Kidney capillary endothelial cell (primary cell): ENCODE results near the gene ANKRD66.
A peak's percentile ranks its signal among the peaks of the same experiment; 100 is the strongest.
"Not testable (repeated sequence)": the region's sequence is repeated elsewhere in the genome, so short reads cannot be mapped to it uniquely, and the experiment has no call there.

Source experiments
- DNase-seq: peaks from one replicate; pipeline ENCODE4 v3.0.0-alpha.2; 2018; ENCODE audit warnings: low spot score

ANKRD66 gene

GRCh38 chr6:46755865-46756264 is 9.1 kb downstream of the ANKRD66 start:
- DNase-seq, result no peak

DNA sequence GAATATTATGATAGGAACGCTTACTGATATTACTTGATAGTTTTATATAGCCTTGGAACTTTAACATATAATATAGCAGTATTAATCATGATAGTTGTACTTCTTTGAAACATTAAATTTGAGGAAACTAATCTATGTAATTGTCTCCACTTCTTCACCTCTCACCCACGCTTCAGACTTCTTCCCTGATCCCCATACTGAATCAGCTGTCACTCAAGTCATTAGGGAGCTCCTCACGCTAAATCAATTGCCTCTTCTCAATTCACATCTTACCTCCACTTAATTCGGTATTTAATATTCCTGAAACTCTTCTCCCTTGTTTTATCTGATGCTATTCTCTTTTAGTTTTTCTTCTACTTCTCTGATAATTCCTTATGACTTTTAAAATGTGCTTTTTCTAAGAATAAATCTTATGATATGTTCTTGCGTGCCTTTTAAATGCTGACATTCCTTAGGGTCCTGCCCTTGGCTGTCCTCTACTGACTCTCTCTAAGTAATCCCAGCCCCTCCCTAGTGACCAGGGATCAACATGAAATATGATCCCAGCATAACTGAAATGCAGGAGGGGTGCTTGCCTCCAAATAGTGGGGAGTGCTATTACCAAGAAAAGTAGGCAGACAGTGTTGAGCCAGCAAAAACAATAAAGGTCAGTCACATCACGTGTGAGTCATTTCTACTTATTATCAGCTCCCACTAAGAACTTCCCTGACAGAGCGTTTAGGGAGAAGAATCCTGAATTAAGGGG is 9.9 kb downstream of the ANKRD66 start:
- no peak for DNase-seq

GRCh38 chr6:46757214-46757596 is 10.5 kb downstream of the ANKRD66 start:
- DNase-seq, result no peak

DNA sequence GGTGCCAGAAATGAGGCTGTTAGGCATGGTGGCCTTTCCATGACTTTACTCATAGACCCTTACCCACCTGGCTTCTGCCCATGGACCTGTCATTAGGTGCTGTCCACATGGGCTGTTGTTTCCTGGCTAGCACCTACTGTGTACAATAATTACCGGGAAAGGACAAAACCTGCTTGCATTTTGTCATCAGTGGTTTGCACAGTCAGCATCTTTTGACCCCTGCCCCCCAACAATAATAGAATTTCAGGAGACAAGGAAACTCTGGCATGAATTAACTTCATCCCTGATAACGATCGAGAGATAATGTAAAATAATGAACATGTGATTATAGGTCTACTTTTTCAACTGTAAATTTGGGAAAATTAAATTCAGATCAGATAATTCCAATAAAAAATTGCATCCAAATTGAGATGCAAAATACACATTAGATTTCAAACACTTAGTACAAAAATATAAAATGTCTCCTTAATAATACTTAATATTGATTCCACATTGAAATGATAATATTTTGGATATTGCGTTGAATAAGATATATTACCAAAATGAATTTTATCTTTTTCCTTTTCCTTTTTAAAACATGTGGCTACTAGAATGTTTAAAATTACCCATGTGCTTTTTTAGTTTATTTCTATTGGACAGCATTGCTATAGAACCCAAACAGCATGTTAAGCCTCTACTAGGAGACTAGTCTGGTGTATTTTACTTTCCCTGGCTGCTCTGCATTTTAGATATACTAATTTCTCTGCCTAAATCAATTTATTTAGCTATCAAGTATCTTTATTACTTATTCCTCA is 12.4 kb downstream of the ANKRD66 start:
- no peak for DNase-seq

DNA sequence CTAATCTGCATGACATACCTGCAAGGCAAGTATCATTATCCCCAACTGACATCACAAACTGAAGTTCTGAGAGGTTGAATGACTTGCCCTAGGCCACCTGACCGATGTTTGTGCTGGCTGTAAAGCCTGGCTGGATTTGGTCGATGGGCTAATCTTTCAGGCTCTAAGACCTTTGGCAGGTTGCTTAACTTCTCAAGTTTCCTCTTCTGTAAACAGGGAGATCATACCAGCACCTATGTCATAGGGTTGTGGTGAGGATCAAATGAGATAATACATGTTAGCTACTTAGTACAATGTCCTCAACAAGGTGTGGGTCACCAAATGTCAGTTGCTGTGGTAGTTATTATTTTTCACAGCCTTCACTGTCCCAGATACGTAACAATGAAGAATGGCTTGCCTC is 14.2 kb downstream of the ANKRD66 start:
- no peak for DNase-seq

DNA sequence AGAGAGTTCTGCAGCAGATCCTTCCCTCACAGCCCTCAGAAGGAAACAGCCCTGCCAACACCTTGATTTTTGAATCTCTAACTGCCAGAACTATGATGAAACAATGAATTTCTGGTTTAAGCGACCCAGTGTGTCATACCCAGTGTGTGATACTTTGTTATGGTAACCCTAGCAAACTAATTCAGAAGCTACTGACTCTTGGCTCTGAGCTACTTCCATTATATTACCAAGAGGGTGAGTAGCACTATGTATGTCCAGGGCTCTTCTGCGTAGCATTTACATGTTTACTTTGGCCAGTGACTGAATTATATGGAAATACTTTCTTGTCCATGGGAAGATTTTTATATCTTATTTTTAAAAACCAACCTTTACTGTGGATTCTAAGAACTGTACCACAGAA is 16.7 kb downstream of the ANKRD66 start:
- DNase-seq, result no peak

GRCh38 chr6:46764280-46764679 is 17.5 kb downstream of the ANKRD66 start:
- not testable (repeated sequence) for DNase-seq

DNA sequence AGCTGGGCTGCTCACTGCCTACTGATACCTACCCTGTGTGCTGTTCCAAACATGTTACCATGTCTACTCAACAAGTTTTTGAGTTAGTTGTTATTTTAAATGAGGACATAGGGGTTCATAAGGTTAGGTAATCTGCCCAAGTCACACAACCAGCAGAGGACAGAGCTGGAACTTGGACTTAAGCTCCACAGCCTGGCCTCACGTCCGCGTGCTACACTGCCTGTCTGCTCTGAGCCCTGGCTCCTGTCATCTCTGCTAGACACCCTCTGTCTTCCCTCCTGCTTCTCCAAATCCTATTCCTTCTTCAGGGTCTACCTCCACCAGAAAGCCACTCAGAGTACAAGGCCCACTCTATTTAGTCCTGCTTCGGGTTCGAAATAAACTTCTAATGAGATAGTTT is 18.2 kb downstream of the ANKRD66 start:
- DNase-seq, result no peak

GRCh38 chr6:46772016-46772415 is 25.3 kb downstream of the ANKRD66 start:
- DNase-seq, result no peak

DNA sequence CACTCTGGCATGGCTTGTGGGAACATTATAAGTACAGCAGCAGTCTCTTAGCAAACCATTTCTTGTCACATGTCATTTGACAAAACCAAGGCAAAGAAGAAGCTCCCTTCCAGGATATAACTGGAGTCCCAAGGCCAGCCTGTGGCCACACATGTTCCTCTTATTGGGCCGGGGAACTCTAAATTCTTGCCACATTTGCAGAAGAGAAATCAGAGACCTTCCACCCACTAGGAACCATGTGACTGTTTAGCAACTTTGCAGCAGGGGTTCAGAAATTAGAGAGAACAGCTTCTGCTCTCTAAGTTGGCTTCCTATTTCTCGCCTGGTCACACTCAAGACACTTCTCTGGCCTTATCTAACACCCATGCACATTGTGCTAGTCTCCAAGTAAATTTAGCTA is 26.0 kb downstream of the ANKRD66 start:
- no peak for DNase-seq

GRCh38 chr6:46773201-46773855 is 26.6 kb downstream of the ANKRD66 start:
- DNase-seq, result no peak

- DNase-seq, result not testable (repeated sequence)
These were observed 28.0 kb downstream of the ANKRD66 start for GRCh38 chr6:46774736-46775135.

GRCh38 chr6:46776070-46776712 is 29.5 kb downstream of the ANKRD66 start:
- DNase-seq, result no peak

- DNase-seq, result no peak
These were observed 31.0 kb downstream of the ANKRD66 start for GRCh38 chr6:46777476-46778346.

GRCh38 chr6:46781478-46782378 is 35.0 kb downstream of the ANKRD66 start:
- peak; percentile 72 for DNase-seq

DNA sequence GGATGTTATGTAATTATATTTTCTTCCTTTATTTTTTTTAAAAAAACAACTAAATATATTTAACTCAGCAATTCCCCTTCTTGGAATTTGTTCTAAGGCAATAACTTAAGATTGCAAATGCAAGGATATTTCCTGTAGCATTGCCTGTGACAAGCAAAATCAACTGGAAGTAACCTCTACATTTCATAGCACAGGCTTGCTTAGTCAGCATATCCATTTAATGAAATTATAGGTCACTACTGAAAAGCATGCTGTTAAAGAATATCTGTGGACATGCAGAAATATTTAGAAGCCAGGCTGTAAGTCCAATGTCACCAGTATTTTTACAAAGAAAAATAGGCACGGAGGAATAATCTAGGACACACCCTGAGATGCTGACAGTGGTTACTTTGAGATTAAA is 37.8 kb downstream of the ANKRD66 start:
- DNase-seq, result no peak

DNA sequence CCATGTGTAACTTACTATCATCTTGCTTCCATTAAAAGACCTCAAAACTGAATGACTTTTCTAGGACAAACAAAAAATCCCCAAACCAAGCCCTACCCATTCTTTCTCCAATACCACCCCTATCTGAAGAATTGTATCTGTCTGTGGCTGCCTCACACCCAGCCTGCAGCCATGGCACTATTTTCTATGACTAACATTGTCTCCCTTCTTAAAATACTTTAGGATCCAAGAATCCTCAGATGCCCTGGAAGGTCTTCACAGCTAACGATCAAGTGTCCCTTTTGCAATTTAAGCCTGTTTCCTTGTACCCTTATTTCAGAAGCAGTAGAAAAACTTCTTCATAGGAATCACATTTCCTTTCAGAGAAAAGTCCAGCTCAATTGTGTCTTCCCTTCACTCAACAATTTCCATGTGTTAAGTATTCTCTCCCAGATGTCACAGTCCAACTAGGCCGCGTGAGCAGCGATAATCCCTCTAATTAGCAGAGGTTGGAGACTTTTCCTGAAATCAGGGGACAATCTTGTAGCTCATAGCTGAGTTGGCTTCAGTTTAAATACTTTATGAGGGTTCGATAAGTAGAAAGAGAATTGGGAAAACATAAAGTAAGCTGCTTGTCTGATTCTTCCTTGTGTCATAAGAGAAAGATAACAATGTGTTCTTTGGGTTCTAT is 41.3 kb downstream of the ANKRD66 start:
- no peak for DNase-seq

DNA sequence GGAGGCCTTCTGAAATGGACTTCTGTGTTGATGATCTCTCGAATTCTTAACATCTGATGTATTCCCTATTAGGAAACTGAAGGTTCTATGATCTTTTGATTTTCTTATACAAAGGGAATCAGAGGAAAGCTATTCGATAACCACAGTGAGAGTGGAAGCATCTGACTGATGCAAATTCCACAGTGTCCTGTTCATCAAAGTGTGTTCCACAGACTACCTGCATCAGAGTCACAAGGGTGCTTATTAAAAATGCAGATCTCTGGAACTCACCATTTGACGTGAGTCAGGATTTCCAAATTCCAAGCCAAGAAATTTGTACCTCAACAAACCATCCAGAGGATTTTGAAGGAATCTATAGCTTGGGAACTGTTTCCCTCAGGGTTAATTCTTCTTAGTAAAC is 42.1 kb downstream of the ANKRD66 start:
- DNase-seq, result no peak

DNA sequence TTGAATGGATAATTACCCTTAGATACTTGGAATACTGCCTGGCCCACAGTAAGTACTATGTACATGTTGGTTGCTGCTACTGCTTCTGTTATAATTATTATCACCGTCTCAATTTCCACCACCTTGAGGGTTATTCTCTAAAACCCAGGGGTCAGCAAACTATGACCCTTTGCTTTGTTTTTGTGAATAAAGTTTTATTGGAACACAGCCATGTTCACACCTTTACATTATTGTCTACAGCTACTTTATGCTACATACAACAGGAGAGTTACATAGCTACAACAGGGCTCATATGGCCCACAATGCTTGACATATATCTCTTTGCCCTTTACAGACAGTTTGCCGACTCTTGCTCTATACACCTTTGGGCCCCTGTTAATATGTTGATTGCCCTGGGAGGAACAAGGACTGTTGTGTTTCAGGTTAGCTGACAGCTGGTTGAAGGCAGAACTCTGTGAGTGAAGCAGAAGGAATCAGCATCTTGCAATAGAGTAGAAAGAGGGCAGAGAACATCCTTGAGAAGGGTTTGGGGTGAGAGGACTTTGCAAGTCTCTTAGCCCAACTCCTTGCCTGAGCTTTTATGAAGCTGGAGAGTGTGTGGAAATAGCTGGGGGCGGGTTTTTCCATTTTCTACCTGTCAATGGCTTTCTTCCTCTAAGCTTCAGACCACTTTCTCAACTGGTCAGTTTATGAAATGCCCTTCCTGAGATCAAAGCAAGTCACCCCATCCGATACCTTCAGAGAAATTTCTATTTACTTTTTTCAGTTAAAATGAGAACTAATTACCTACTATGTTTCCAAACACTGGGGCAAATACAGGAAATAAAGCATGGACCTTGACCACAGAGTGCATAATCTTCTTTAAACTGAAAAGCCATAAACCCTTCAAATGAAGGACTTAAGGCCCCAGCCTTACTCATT is 43.0 kb downstream of the ANKRD66 start:
- no peak for DNase-seq
